Adrenal gland (tissue), 12 donors: ENCODE measurements around the gene RUNX1. TPM values are rescaled to one million over a fixed set of nuclear protein-coding genes. Genes with fewer than 3 reads are reported as not detected.
A peak's percentile ranks its signal among the peaks of the same experiment; 100 is the strongest.

ENCODE experiments used
- DNase-seq, 7 donors: peaks; one replicate each; pipeline ENCODE4 v3.0.0-alpha.2; 2019 to 2020
- H3K27ac ChIP-seq, 5 donors: fragments of 200-600 bp; sonication (generic) in 4 of 5; 1 replicate in 3 of 5; 2 replicates in 2 of 5; pipeline versions ENCODE4 v1.5.1 to v1.8.0; 2016 to 2020; ENCODE audit warnings: mild to moderate bottlenecking in 1 of 5
- H3K27me3 ChIP-seq: fragments of 200-600 bp; 2 replicates; pipeline ENCODE4 v1.8.0; 2021
- H3K36me3 ChIP-seq, 2 donors: fragments of 200-600 bp; replicated peaks in 1 of 2; 1 replicate in 1 of 2; 2 replicates in 1 of 2; pipeline versions ENCODE4 v1.5.1 to v1.8.0; 2018 to 2022
- H3K4me1 ChIP-seq, 2 donors: fragments of 200-600 bp; replicated peaks in 1 of 2; 1 replicate in 1 of 2; 2 replicates in 1 of 2; pipeline versions ENCODE4 v1.5.1 to v1.8.0; 2018 to 2021
- H3K4me3 ChIP-seq, 4 donors: fragments of 200-600 bp; sonication (generic) in 3 of 4; one replicate each; pipeline ENCODE4 v1.5.1; 2016 to 2018
- H3K9me3 ChIP-seq, 3 donors: fragments of 200-600 bp; sonication (generic) in 1 of 3; replicated peaks in 1 of 3; 1 replicate in 2 of 3; 2 replicates in 1 of 3; pipeline versions ENCODE4 v1.5.1 to v1.8.0; 2016 to 2021
- POLR2A ChIP-seq, 2 donors: fragments of 450-650 bp; IDR thresholded peaks; one replicate each; pipeline ENCODE4 v1.6.1; 2017; ENCODE audit warnings: antibody characterized with exemption in 2 of 2, mild to moderate bottlenecking in 2 of 2, moderate library complexity in 1 of 2
- WGBS, 4 donors: extraction: QIAGEN DNeasy Blood & Tissue Kit in 2 of 4; methylation state at CpG; one replicate each; pipeline versions ENCODE4 v1.1.5 to v1.1.7; 2013 to 2017; 5-methylcytosine and 5-hydroxymethylcytosine counted together
- intact Hi-C, 2 donors: fragments of 100-400 bp; cut with DNase I; formaldehyde crosslinking; loops; one replicate each; pipeline versions ENCODE4 v1.14.1 to v1.15.0; 2022 to 2023
- polyA plus RNA-seq, 3 donors: library from polyadenylated mRNA; stranded (reverse); fragments of 200-250 nt in 2 of 3; fragments of 350-450 nt in 1 of 3; fragmentation: Illumina TruSeq in 1 of 3; extraction: RNeasy Lipid Tissue Mini Kit (QIAGEN cat#74804) in 1 of 3; gene quantifications; one replicate each; pipeline ENCODE4 v1.2.3, GENCODE V29; 2013 to 2014
- total RNA-seq, 9 donors: library from RNA; depleted of rRNA in 4 of 9; stranded (reverse); fragments of >200 nt in 4 of 9; fragments of 120-200 nt in 1 of 9; fragmentation: NEBNext Ultra II Directional in 1 of 9; extraction: Animal tissue kit (Norgen Biotek cat#: 25700) in 1 of 9; gene quantifications; one replicate each; pipeline versions ENCODE4 v1.1.0 to v1.2.4, GENCODE V29; 2013 to 2023
- TF ChIP-seq, protein P1 (sequence below), 6 experiments: fragments of 450-650 bp in 4 of 6; fragments of 200-600 bp in 2 of 6; sonication (generic) in 1 of 6; IDR thresholded peaks; 1 replicate in 5 of 6; 2 replicates in 1 of 6; pipeline versions ENCODE4 v1.5.1 to v1.8.0; 2016 to 2021; ENCODE audit warnings: antibody characterized with exemption in 6 of 6, mild to moderate bottlenecking in 2 of 6, moderate library complexity in 1 of 6
- donor health status: healthy with polysubstance abuse.
- donor health status: Bipolar disorder and iron deficiency.
- donor health status: DM: yes; HTN: yes; CAD: no.
- donor health status: DM: no; HTN: no; CAD: no.
- donor health status: DM: no; HTN: no; CAD: no.
- donor health status: DM: yes; HTN: yes; CAD: no.

The RUNX1 gene
- total and polyA plus RNA-seq, 12 donors: 0.83 to 27.2 (median 8.2) TPM

GRCh38 chr21:34796518-34797200 is 252.4 kb downstream of the RUNX1 start:
- Histone ChIP-seq H3K4me1 (no peaks in the 10 kb centered on the region), H3K27me3 (no peaks in the 10 kb centered on the region), H3K4me3 (no peak overlapping the region), H3K36me3 (no peaks in the 10 kb centered on the region), H3K9me3 (no peaks in the 10 kb centered on the region), H3K27ac (no peak overlapping the region)
- TF ChIP-seq, protein P1, sequence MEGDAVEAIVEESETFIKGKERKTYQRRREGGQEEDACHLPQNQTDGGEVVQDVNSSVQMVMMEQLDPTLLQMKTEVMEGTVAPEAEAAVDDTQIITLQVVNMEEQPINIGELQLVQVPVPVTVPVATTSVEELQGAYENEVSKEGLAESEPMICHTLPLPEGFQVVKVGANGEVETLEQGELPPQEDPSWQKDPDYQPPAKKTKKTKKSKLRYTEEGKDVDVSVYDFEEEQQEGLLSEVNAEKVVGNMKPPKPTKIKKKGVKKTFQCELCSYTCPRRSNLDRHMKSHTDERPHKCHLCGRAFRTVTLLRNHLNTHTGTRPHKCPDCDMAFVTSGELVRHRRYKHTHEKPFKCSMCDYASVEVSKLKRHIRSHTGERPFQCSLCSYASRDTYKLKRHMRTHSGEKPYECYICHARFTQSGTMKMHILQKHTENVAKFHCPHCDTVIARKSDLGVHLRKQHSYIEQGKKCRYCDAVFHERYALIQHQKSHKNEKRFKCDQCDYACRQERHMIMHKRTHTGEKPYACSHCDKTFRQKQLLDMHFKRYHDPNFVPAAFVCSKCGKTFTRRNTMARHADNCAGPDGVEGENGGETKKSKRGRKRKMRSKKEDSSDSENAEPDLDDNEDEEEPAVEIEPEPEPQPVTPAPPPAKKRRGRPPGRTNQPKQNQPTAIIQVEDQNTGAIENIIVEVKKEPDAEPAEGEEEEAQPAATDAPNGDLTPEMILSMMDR (IDR thresholded peaks at IDR 0.05): no peak
- TF ChIP-seq POLR2A (IDR thresholded peaks at IDR 0.05): no peak
- intact Hi-C loops: no loop called here
- no peak for DNase-seq
- 81 to 92% (median 85%) methylated on average over 7 of the region's 7 CpGs for WGBS, 4 donors

DNA sequence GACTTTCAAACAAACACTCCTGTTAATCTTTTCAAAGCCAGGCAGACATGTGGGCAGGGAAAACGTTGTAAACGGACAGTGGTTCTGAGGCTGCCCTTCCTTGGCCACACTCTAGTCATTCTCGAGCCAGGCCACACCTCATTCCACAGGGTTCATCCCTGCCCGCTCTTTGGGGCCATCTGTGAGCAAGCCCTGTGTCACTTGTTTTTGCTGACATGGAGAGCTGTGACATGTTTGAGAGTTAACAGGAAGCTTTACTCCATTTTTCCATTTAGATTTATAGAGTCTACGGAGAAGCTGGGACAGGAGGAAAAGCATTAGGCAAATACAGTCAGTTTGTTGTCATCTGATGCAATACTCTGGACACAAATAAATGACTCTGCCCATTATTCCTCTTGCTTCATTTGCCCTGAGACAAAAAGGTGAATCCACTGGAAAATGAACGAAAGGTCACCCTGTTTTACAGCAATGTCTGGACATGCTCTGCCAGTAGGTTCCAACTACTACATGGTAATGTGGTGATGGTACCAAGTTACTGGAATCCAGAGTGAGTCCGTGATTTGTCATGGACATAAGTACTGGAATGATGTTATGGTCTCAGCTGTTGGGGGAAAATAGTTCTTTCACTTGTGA is 253.4 kb downstream of the RUNX1 start:
- H3K27me3 ChIP-seq: no peaks in the 10 kb centered on the region
- TF ChIP-seq, protein P1 (IDR thresholded peaks at IDR 0.05): no peak
- TF ChIP-seq POLR2A (IDR thresholded peaks at IDR 0.05): no peak
- no peaks in the 10 kb centered on the region for H3K9me3 ChIP-seq
- intact Hi-C loops: no loop called here
- H3K4me1 ChIP-seq: no peaks in the 10 kb centered on the region
- DNase-seq: peak in 2 of 7 donors; percentile 30 to 32
- H3K36me3 ChIP-seq: no peaks in the 10 kb centered on the region
- WGBS, 4 donors: 44 to 60% (median 57%) methylated on average over 7 of the region's 7 CpGs
- no peak overlapping the region for H3K4me3 ChIP-seq
- peak overlapping the region in 3 of 5 donors; percentile 27 to 78 (median 38) for H3K27ac ChIP-seq

GRCh38 chr21:34795175-34795547 is 253.9 kb downstream of the RUNX1 start:
- Histone ChIP-seq H3K9me3 (no peaks in the 10 kb centered on the region), H3K27me3 (no peaks in the 10 kb centered on the region), H3K4me1 (no peaks in the 10 kb centered on the region), H3K4me3 (no peak overlapping the region), H3K36me3 (no peaks in the 10 kb centered on the region), H3K27ac (peak overlapping the region in 3 of 5 donors; percentile 27 to 78 (median 38))
- no peak for DNase-seq
- 38 to 46% (median 43%) methylated on average over 5 of the region's 5 CpGs for WGBS, 4 donors
- intact Hi-C loops: no loop called here
- TF ChIP-seq, protein P1 (IDR thresholded peaks at IDR 0.05): peak in 3 of 6 experiments; percentile 10 to 24 (median 23)
- no peak for TF ChIP-seq POLR2A (IDR thresholded peaks at IDR 0.05)

DNA sequence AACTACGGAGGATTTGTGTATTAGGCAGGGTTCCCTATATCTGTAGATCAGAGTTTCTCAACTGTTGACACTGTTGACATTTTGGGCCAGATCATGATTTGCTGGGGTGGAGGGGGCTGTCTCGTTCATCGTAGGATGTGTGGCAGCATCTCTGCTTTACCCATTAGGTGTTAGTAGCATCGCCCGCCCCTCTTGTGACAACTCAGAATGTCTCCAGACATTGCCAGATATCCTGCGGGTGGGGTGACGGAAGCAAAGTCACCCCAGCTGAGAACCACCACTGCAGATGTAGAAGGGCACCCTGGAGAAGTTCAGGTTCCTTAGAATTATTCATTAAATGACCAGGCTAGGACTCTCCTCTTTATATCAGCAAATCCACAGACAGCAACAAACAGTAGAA is 254.4 kb downstream of the RUNX1 start:
- TF ChIP-seq POLR2A (IDR thresholded peaks at IDR 0.05): no peak
- TF ChIP-seq, protein P1 (IDR thresholded peaks at IDR 0.05): no peak
- Histone ChIP-seq H3K9me3 (no peaks in the 10 kb centered on the region), H3K27me3 (no peaks in the 10 kb centered on the region), H3K4me1 (no peaks in the 10 kb centered on the region), H3K4me3 (no peak overlapping the region), H3K36me3 (no peaks in the 10 kb centered on the region), H3K27ac (no peak overlapping the region)
- no peak for DNase-seq
- 80 to 94% (median 90%) methylated on average over 3 to 7 of the region's 7 CpGs for WGBS, 4 donors
- intact Hi-C loops: no loop called here
